ENCODE data around the gene ABCA13. TPM values are rescaled to one million over a fixed set of nuclear protein-coding genes. Genes with fewer than 3 reads are reported as not detected.

The ABCA13 gene
- total RNA-seq, 1 donor from 2014 or later, result 0.12 TPM

DNA sequence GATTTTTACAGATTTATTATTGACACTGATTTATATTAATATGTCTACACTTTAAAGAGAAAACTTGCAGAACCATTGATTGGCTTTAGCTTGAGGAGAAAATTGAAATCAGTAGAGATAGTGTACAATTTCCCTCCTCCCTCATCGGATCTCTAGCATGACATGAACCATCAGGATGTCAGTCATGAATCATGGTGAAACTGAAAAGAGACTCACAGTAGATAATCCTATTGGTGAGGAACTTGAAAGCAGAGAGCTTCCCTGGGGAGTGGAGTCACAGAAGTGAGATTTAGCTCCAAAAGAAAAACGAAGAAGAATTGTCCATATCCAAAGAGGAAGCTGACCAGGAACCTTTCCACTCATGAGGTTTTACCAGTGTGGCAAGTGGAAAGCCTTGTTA is 346.8 kb downstream of the ABCA13 start:
- H3K9me3 Mint-ChIP-seq (ENCODE audit: low read depth), result no peaks in the 10 kb centered on the region
- H3K4me1 Mint-ChIP-seq (ENCODE audit: low read depth), result peaks cover 1% of the 10 kb centered on the region
- H3K27ac Mint-ChIP-seq, result no peak overlapping the region
- no peak for DNase-seq (ENCODE audit: low spot score, unreplicated experiment)
- H3K4me3 Mint-ChIP-seq (ENCODE audit: low read depth), result no peak overlapping the region
- H3K27me3 Mint-ChIP-seq, result no peaks in the 10 kb centered on the region
- TF ChIP-seq, protein P1, sequence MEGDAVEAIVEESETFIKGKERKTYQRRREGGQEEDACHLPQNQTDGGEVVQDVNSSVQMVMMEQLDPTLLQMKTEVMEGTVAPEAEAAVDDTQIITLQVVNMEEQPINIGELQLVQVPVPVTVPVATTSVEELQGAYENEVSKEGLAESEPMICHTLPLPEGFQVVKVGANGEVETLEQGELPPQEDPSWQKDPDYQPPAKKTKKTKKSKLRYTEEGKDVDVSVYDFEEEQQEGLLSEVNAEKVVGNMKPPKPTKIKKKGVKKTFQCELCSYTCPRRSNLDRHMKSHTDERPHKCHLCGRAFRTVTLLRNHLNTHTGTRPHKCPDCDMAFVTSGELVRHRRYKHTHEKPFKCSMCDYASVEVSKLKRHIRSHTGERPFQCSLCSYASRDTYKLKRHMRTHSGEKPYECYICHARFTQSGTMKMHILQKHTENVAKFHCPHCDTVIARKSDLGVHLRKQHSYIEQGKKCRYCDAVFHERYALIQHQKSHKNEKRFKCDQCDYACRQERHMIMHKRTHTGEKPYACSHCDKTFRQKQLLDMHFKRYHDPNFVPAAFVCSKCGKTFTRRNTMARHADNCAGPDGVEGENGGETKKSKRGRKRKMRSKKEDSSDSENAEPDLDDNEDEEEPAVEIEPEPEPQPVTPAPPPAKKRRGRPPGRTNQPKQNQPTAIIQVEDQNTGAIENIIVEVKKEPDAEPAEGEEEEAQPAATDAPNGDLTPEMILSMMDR (IDR thresholded peaks at IDR 0.05; ENCODE audit: unreplicated experiment), result no peak
- H3K36me3 Mint-ChIP-seq (ENCODE audit: insufficient read depth), result no peaks in the 10 kb centered on the region

DNA sequence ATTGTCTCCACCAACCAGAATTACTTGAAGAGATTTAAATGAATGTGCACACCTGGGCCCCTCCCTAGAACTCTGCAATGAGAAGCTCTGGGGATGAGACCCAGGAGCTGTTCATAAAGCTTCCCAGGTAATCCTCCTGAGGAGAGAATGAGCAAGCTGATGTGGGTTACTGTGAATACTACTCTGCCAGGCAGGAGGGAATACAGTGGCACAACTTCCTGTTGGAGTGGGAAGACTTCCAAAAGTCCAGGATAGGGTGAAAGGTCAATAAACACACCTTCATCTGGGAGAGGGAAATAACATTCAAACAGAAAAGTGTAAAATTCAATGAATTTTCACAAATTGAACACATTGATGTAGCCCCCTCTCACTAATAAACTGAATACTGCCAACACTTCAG is 351.4 kb downstream of the ABCA13 start:
- Mint-ChIP-seq H3K4me1 (ENCODE audit: low read depth) (peaks cover 4% of the 10 kb centered on the region), H3K9me3 (ENCODE audit: low read depth) (no peaks in the 10 kb centered on the region), H3K4me3 (ENCODE audit: low read depth) (no peak overlapping the region), H3K36me3 (ENCODE audit: insufficient read depth) (no peaks in the 10 kb centered on the region), H3K27me3 (no peaks in the 10 kb centered on the region), H3K27ac (no peak overlapping the region)
- DNase-seq (ENCODE audit: low spot score, unreplicated experiment), result no peak
- TF ChIP-seq, protein P1 (IDR thresholded peaks at IDR 0.05; ENCODE audit: unreplicated experiment), result no peak

DNA sequence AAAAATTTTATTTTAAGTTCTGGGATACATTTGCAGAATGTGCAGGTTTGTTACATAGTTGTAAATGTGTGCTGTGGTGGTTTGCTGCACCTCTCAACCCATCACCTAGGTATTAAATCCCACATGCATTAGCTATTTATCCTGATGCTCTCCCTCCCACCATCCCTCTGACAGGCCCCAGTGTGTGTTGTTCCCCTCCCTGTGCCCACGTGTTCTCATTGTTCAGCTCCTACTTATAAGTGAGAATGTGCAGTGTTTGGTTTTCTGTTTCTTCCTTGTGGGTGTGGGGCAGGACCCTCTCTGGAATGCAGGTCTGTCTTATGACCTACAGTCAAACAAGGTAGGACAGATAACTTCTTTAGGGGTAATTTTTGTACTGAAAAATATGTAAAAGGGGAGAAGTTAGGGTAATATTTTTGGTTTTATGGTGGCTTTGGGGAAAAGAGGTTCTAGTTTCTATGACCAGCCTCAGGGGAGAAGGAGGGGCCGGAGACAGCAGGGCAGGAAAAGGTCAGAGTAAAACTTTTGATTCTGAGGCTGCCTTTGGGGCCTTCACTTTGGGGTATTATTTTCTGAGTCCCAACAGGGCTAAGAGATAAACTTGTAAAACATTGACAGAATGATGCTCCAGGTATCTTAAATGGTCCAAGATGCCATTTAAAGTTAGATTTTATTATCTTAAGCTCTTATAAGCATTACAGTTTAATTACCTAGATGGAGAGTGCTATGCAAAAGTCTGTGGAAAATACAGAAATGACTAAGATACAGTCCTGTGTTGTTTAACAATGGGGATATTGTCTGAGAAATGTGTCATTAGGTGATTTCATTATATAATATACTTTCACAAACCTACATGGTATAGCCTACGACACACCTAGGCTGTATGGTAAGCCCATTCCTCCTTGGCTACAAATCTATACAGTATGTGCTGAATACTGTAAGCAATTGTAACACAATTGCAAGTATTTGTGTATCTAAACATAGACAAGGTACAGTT is 354.8 kb downstream of the ABCA13 start:
- Mint-ChIP-seq H3K27me3 (no peaks in the 10 kb centered on the region), H3K4me1 (ENCODE audit: low read depth) (peaks cover 4% of the 10 kb centered on the region), H3K36me3 (ENCODE audit: insufficient read depth) (no peaks in the 10 kb centered on the region), H3K4me3 (ENCODE audit: low read depth) (no peak overlapping the region), H3K27ac (peak overlapping the region; percentile 68), H3K9me3 (ENCODE audit: low read depth) (peaks cover 4% of the 10 kb centered on the region)
- DNase-seq (ENCODE audit: low spot score, unreplicated experiment), result no peak
- TF ChIP-seq, protein P1 (IDR thresholded peaks at IDR 0.05; ENCODE audit: unreplicated experiment), result no peak

DNA sequence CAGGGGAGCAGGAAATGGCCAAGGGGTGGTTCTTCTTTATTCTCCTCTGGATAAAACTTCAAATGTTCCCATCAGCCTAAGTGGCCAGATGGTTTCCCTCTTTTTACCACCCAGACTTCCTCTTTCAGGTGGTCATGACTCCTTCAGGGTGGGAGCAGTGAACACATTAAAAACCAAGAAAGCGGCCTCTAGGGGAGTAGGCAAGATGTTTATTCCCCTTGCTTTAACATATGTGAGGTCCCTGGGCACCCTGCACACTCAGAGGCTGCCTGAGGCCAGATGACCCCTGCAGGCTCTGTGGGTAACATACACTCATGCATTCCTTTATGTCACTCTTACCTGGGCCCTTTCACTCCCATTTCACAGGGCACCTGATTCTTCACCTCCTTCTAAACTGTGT is 357.4 kb downstream of the ABCA13 start:
- DNase-seq (ENCODE audit: low spot score, unreplicated experiment), result no peak
- peaks cover 10% of the 10 kb centered on the region for H3K9me3 Mint-ChIP-seq (ENCODE audit: low read depth)
- H3K4me3 Mint-ChIP-seq (ENCODE audit: low read depth), result no peak overlapping the region
- H3K4me1 Mint-ChIP-seq (ENCODE audit: low read depth), result peaks cover 4% of the 10 kb centered on the region
- H3K27me3 Mint-ChIP-seq, result no peaks in the 10 kb centered on the region
- no peak overlapping the region for H3K27ac Mint-ChIP-seq
- H3K36me3 Mint-ChIP-seq (ENCODE audit: insufficient read depth), result no peaks in the 10 kb centered on the region
- TF ChIP-seq, protein P1 (IDR thresholded peaks at IDR 0.05; ENCODE audit: unreplicated experiment), result peak; percentile 31

DNA sequence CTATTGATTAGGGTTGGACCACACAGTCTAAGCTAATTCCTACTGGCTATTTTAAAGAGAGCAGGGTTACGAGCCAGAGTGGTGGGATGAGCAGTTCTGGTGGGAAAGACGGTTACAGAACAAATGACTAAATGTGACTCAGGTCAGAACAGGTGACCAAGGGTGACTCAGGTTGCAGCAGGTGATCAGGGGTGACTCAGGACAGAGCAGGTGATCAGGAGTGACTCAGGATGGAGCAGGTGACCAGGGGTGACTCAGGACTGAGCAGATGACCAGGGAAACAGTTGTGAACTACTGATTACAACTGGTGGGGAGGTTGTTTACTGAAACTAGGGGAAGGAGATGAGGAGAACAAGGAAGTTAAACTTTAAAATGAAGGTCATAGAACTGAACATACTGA is 366.3 kb downstream of the ABCA13 start:
- Mint-ChIP-seq H3K9me3 (ENCODE audit: low read depth) (peaks cover 26% of the 10 kb centered on the region), H3K27me3 (no peaks in the 10 kb centered on the region), H3K4me3 (ENCODE audit: low read depth) (no peak overlapping the region), H3K27ac (no peak overlapping the region), H3K4me1 (ENCODE audit: low read depth) (no peaks in the 10 kb centered on the region), H3K36me3 (ENCODE audit: insufficient read depth) (peaks cover 4% of the 10 kb centered on the region)
- TF ChIP-seq, protein P1 (IDR thresholded peaks at IDR 0.05; ENCODE audit: unreplicated experiment), result no peak
- no peak for DNase-seq (ENCODE audit: low spot score, unreplicated experiment)
